Neural cell (in vitro differentiated cells): ENCODE measurements around the gene VIT. TPM values are rescaled to one million over a fixed set of nuclear protein-coding genes. Genes with fewer than 3 reads are reported as not detected.

ENCODE experiments used
- H2AFZ ChIP-seq: fragments of 200-600, 300-800 bp; sonication (generic), shearing (Covaris generic); 2 replicates; pipeline ENCODE4 v1.6.0; 2014; ENCODE audit warnings: low read depth, mild to moderate bottlenecking, antibody characterized with exemption, low read length, moderate library complexity
- H3F3A ChIP-seq: fragments of 200-600 bp; shearing (Covaris generic); 2 replicates; pipeline ENCODE4 v1.6.1; 2016; ENCODE audit warnings: mild to moderate bottlenecking, moderate library complexity, mixed read lengths, antibody characterized with exemption, low read length; ENCODE audit not compliant: insufficient read depth, poor library complexity, severe bottlenecking
- H3K27ac ChIP-seq: fragments of 200-600, 300-800 bp; sonication (generic), shearing (Covaris generic); 2 replicates; pipeline ENCODE4 v1.5.1; 2014; ENCODE audit warnings: mild to moderate bottlenecking, low read length, moderate library complexity
- H3K27me3 ChIP-seq: fragments of 300-800, 200-600 bp; sonication (generic), shearing (Covaris generic); 2 replicates; pipeline ENCODE4 v1.6.0; 2014; ENCODE audit warnings: mild to moderate bottlenecking, low read depth, low read length, moderate library complexity; ENCODE audit not compliant: insufficient read depth
- H3K36me3 ChIP-seq: fragments of 300-800, 200-600 bp; sonication (generic), shearing (Covaris generic); 2 replicates; pipeline ENCODE4 v1.5.1; 2014; ENCODE audit warnings: mild to moderate bottlenecking, antibody characterized with exemption, low read length, moderate library complexity; ENCODE audit not compliant: insufficient read depth
- H3K4me2 ChIP-seq: fragments of 300-800, 200-600 bp; sonication (generic), shearing (Covaris generic); 2 replicates; pipeline ENCODE4 v1.6.0; 2014; ENCODE audit warnings: mild to moderate bottlenecking, low read length
- H3K4me3 ChIP-seq: fragments of 300-800, 200-600 bp; sonication (generic), shearing (Covaris generic); 2 replicates; pipeline ENCODE4 v1.5.1; 2014; ENCODE audit warnings: mild to moderate bottlenecking, low read length, moderate library complexity
- H3K79me2 ChIP-seq: fragments of 200-600 bp; shearing (Covaris generic); replicated peaks from 2 replicates; pipeline ENCODE4 v1.6.0; 2014; ENCODE audit warnings: mild to moderate bottlenecking, low read length, moderate library complexity; ENCODE audit not compliant: insufficient read depth
- H3K9ac ChIP-seq: fragments of 300-800, 200-600 bp; sonication (generic), shearing (Covaris generic); 2 replicates; pipeline ENCODE4 v1.6.1; 2016; ENCODE audit warnings: mild to moderate bottlenecking, low read length, mixed read lengths
- H3K9me2 ChIP-seq: fragments of 200-600 bp; shearing (Covaris generic); 2 replicates; pipeline ENCODE4 v1.6.1; 2016; ENCODE audit warnings: mild to moderate bottlenecking, low read length, mixed read lengths; ENCODE audit not compliant: insufficient read depth
- H3K9me3 ChIP-seq: fragments of 200-600, 300-800 bp; sonication (generic), shearing (Covaris generic); 2 replicates; pipeline ENCODE4 v1.6.1; 2016; ENCODE audit warnings: mild to moderate bottlenecking, mixed run types, low read length, moderate library complexity, mixed read lengths
- H4K20me1 ChIP-seq: fragments of 200-600 bp; shearing (Covaris generic); 2 replicates; pipeline ENCODE4 v1.6.1; 2016; ENCODE audit warnings: mild to moderate bottlenecking, mixed run types; ENCODE audit not compliant: insufficient read depth
- CTCF ChIP-seq: fragments of 450-650 bp; IDR thresholded peaks from 2 replicates; pipeline ENCODE4 v1.5.1; 2014; ENCODE audit warnings: antibody characterized with exemption, mild to moderate bottlenecking, moderate library complexity; ENCODE audit not compliant: poor library complexity, severe bottlenecking
- EP300 ChIP-seq: fragments of 450-650 bp; conservative IDR thresholded peaks from 2 replicates; pipeline ENCODE4 v1.6.1; 2014; ENCODE audit warnings: antibody characterized with exemption, mild to moderate bottlenecking, moderate library complexity; ENCODE audit not compliant: poor library complexity, severe bottlenecking
- EZH2 ChIP-seq: fragments of 200-600, 300-800 bp; shearing (Covaris generic), sonication (generic); IDR thresholded peaks from 2 replicates; pipeline ENCODE4 v1.6.1; 2014; ENCODE audit warnings: antibody characterized with exemption, low read length, borderline replicate concordance, mild to moderate bottlenecking; ENCODE audit not compliant: insufficient read depth, poor library complexity, severe bottlenecking
- MXI1 ChIP-seq: fragments of 450-650 bp; conservative IDR thresholded peaks from 2 replicates; pipeline ENCODE4 v1.6.1; 2014; ENCODE audit warnings: antibody characterized with exemption, mild to moderate bottlenecking; ENCODE audit not compliant: poor library complexity, severe bottlenecking
- POLR2AphosphoS5 ChIP-seq: IDR thresholded peaks from 2 replicates; pipeline ENCODE4 v1.6.1; 2012
- RAD21 ChIP-seq: fragments of 450-650 bp; conservative IDR thresholded peaks from 2 replicates; pipeline ENCODE4 v1.6.1; 2014; ENCODE audit warnings: antibody characterized with exemption, mild to moderate bottlenecking, moderate library complexity
- REST ChIP-seq: IDR thresholded peaks from 2 replicates; pipeline ENCODE4 v1.6.1; 2012; ENCODE audit warnings: borderline replicate concordance
- SMC3 ChIP-seq: fragments of 450-650 bp; conservative IDR thresholded peaks from 2 replicates; pipeline ENCODE4 v1.6.1; 2014; ENCODE audit warnings: antibody characterized with exemption, mild to moderate bottlenecking, moderate library complexity; ENCODE audit not compliant: poor library complexity
- TAF1 ChIP-seq: IDR thresholded peaks from 2 replicates; pipeline ENCODE4 v1.6.1; 2012; ENCODE audit warnings: low read depth
- polyA plus RNA-seq: library from polyadenylated mRNA; depleted of rRNA; stranded (reverse); fragments of >200 nt; gene quantifications from 2 replicates; pipeline ENCODE4 v1.2.3, GENCODE V29; 2014

Gene VIT
- polyA plus RNA-seq, 1 donor from 2014 or later: not detected

- TF ChIP-seq TAF1: no peak
- TF ChIP-seq CTCF: no peak
- no peak for TF ChIP-seq MXI1
- TF ChIP-seq RAD21: no peak
- no peak for TF ChIP-seq POLR2AphosphoS5
- Histone ChIP-seq H3K36me3 (no peaks in the 10 kb centered on the region), H3K9ac (no peak overlapping the region), H3K9me2 (no peaks in the 10 kb centered on the region), H3K27ac (no peak overlapping the region), H3K9me3 (no peaks in the 10 kb centered on the region), H3K79me2 (no peaks in the 10 kb centered on the region), H4K20me1 (no peaks in the 10 kb centered on the region), H3K4me3 (no peak overlapping the region), H3F3A (no peaks in the 10 kb centered on the region), H2AFZ (no peak overlapping the region), H3K27me3 (no peaks in the 10 kb centered on the region), H3K4me2 (no peak overlapping the region)
Measured at GRCh38 chr2:36775261-36775660, 78.8 kb downstream of the VIT start.

- TF ChIP-seq CTCF: no peak
- H2AFZ ChIP-seq: no peak overlapping the region
- H3K36me3 ChIP-seq: no peaks in the 10 kb centered on the region
- H4K20me1 ChIP-seq: no peaks in the 10 kb centered on the region
- H3F3A ChIP-seq: no peaks in the 10 kb centered on the region
- no peaks in the 10 kb centered on the region for H3K9me3 ChIP-seq
- H3K79me2 ChIP-seq: no peaks in the 10 kb centered on the region
- no peak overlapping the region for H3K4me2 ChIP-seq
- no peak overlapping the region for H3K27ac ChIP-seq
- no peaks in the 10 kb centered on the region for H3K27me3 ChIP-seq
- H3K9ac ChIP-seq: no peak overlapping the region
- no peaks in the 10 kb centered on the region for H3K9me2 ChIP-seq
- H3K4me3 ChIP-seq: no peak overlapping the region
Measured at GRCh38 chr2:36775806-36776205, 79.3 kb downstream of the VIT start.

GRCh38 chr2:36777272-36777671 lies 80.8 kb downstream of the VIT start:
- Histone ChIP-seq H3F3A (no peaks in the 10 kb centered on the region), H3K9me2 (no peaks in the 10 kb centered on the region), H3K27ac (no peak overlapping the region), H3K4me3 (no peak overlapping the region), H3K4me2 (no peak overlapping the region), H3K9ac (no peak overlapping the region), H3K9me3 (no peaks in the 10 kb centered on the region), H4K20me1 (no peaks in the 10 kb centered on the region), H3K79me2 (no peaks in the 10 kb centered on the region), H3K27me3 (no peaks in the 10 kb centered on the region), H2AFZ (no peak overlapping the region), H3K36me3 (no peaks in the 10 kb centered on the region)
- TF ChIP-seq REST: no peak
- TF ChIP-seq TAF1: no peak
- TF ChIP-seq POLR2AphosphoS5: no peak
- TF ChIP-seq EZH2: no peak
- no peak for TF ChIP-seq RAD21
- no peak for TF ChIP-seq SMC3
- TF ChIP-seq CTCF: no peak
- TF ChIP-seq EP300: no peak
- no peak for TF ChIP-seq MXI1
